Esophagus muscularis mucosa (tissue), 4 donors: ENCODE results near the gene DEPP1. TPM values are rescaled to one million over a fixed set of nuclear protein-coding genes. Genes with fewer than 3 reads are reported as not detected.

Experiments
- DNase-seq: peaks from one replicate; pipeline ENCODE4 v3.0.0-alpha.2; 2017; ENCODE audit errors: extremely low spot score
- H3K27ac ChIP-seq, 4 donors: fragments of 200-600 bp; sonication (generic); replicated peaks in 1 of 4; 1 replicate in 3 of 4; 2 replicates in 1 of 4; pipeline ENCODE4 v1.5.1; 2016 to 2019; ENCODE audit warnings: mild to moderate bottlenecking in 1 of 4
- H3K27me3 ChIP-seq, 4 donors: fragments of 200-600 bp; sonication (generic); one replicate each; pipeline versions ENCODE4 v1.5.1 to v1.6.0; 2016 to 2019
- H3K36me3 ChIP-seq, 4 donors: fragments of 200-600 bp; sonication (generic); one replicate each; pipeline ENCODE4 v1.5.1; 2016 to 2019
- H3K4me1 ChIP-seq, 4 donors: fragments of 200-600 bp; sonication (generic); one replicate each; pipeline ENCODE4 v1.5.1; 2016 to 2019
- H3K4me3 ChIP-seq, 4 donors: fragments of 200-600 bp; sonication (generic); 1 replicate in 2 of 4; 2 replicates in 2 of 4; pipeline ENCODE4 v1.5.1; 2016 to 2019; ENCODE audit warnings: mild to moderate bottlenecking in 4 of 4, moderate library complexity in 1 of 4
- H3K9me3 ChIP-seq, 4 donors: fragments of 200-600 bp; sonication (generic); 1 replicate in 3 of 4; 2 replicates in 1 of 4; pipeline ENCODE4 v1.5.1; 2016 to 2019
- CTCF ChIP-seq, 3 experiments: fragments of 200-600 bp in 2 of 3; fragments of 450-650 bp in 1 of 3; sonication (generic) in 2 of 3; IDR thresholded peaks; one replicate each; pipeline ENCODE4 v1.5.1; 2017 to 2019; ENCODE audit warnings: antibody characterized with exemption in 3 of 3, mild to moderate bottlenecking in 2 of 3, moderate library complexity in 1 of 3
- EP300 ChIP-seq: sonication (generic); formaldehyde crosslinking; IDR thresholded peaks from one replicate; pipeline ENCODE4 v1.6.1; 2017; ENCODE audit warnings: antibody characterized with exemption
- POLR2A ChIP-seq: fragments of 450-650 bp; IDR thresholded peaks from one replicate; pipeline ENCODE4 v1.6.1; 2017; ENCODE audit warnings: antibody characterized with exemption, moderate library complexity, mild to moderate bottlenecking, low read depth
- POLR2AphosphoS5 ChIP-seq, 2 donors: sonication (generic); formaldehyde crosslinking; IDR thresholded peaks; one replicate each; pipeline ENCODE4 v1.6.1; 2017; ENCODE audit warnings: antibody characterized with exemption in 2 of 2
- WGBS: methylation state at CpG from one replicate; pipeline ENCODE4 v1.1.5; 2018; 5-methylcytosine and 5-hydroxymethylcytosine counted together
- intact Hi-C: fragments of 100-400 bp; cut with DNase I; formaldehyde crosslinking; loops from one replicate; pipeline ENCODE4 v1.15.1; 2023
- total RNA-seq, 4 donors: library from RNA; depleted of rRNA; stranded (reverse); fragments of >200 nt; gene quantifications; one replicate each; pipeline versions ENCODE4 v1.1.0 to v1.2.1, GENCODE V29; 2016

Gene DEPP1
- total RNA-seq, 4 donors from 2014 or later = 32.0 to 413 (median 126) TPM

GRCh38 chr10:44991571-44991970 lies 13.0 kb upstream of the DEPP1 start:
- intact Hi-C loops = no loop called here
- peaks cover 4 to 72% (median 55%) of the 10 kb centered on the region in 4 donors for H3K36me3 ChIP-seq
- H3K4me3 ChIP-seq = no peak overlapping the region
- no peaks in the 10 kb centered on the region for H3K27me3 ChIP-seq
- 61% methylated on average over 5 of the region's 5 CpGs for WGBS
- TF ChIP-seq CTCF (IDR thresholded peaks at IDR 0.05) = no peak
- TF ChIP-seq POLR2AphosphoS5 (IDR thresholded peaks at IDR 0.05) = no peak
- no peak for TF ChIP-seq POLR2A
- TF ChIP-seq EP300 = no peak
- H3K9me3 ChIP-seq = no peaks in the 10 kb centered on the region
- DNase-seq = no peak
- H3K27ac ChIP-seq = peak overlapping the region; percentile 5 to 95 (median 70)
- H3K4me1 ChIP-seq = peaks cover 63 to 77% (median 68%) of the 10 kb centered on the region in 4 donors

- Histone ChIP-seq H3K9me3 (no peaks in the 10 kb centered on the region), H3K36me3 (peaks cover 4 to 78% (median 55%) of the 10 kb centered on the region in 4 donors), H3K4me3 (no peak overlapping the region), H3K4me1 (peaks cover 61 to 76% (median 67%) of the 10 kb centered on the region in 4 donors), H3K27me3 (no peaks in the 10 kb centered on the region), H3K27ac (peak overlapping the region in 3 of 4 donors; percentile 30 to 92 (median 48))
- intact Hi-C loops = no loop called here
- DNase-seq = no peak
- no peak for TF ChIP-seq CTCF (IDR thresholded peaks at IDR 0.05)
- no peak for TF ChIP-seq POLR2AphosphoS5 (IDR thresholded peaks at IDR 0.05)
- no peak for TF ChIP-seq EP300
- TF ChIP-seq POLR2A = no peak
- WGBS = 93% methylated on average over 6 of the region's 7 CpGs
These were observed 12.4 kb upstream of the DEPP1 start for GRCh38 chr10:44990965-44991364.

- peak overlapping the region; percentile 10 to 92 (median 39) for H3K27ac ChIP-seq
- no peaks in the 10 kb centered on the region for H3K27me3 ChIP-seq
- 38% methylated on average over 8 of the region's 8 CpGs for WGBS
- intact Hi-C loops = no loop called here
- peaks cover 61 to 75% (median 67%) of the 10 kb centered on the region in 4 donors for H3K4me1 ChIP-seq
- no peak for TF ChIP-seq EP300
- no peaks in the 10 kb centered on the region for H3K9me3 ChIP-seq
- peaks cover 4 to 84% (median 55%) of the 10 kb centered on the region in 4 donors for H3K36me3 ChIP-seq
- DNase-seq = no peak
- H3K4me3 ChIP-seq = no peak overlapping the region
These were observed 11.7 kb upstream of the DEPP1 start for GRCh38 chr10:44990302-44990655.

GRCh38 chr10:44989597-44990301 lies 11.1 kb upstream of the DEPP1 start:
- no peaks in the 10 kb centered on the region for H3K27me3 ChIP-seq
- DNase-seq = no peak
- no peak for TF ChIP-seq POLR2A
- TF ChIP-seq CTCF (IDR thresholded peaks at IDR 0.05) = no peak
- TF ChIP-seq EP300 = no peak
- no peak for TF ChIP-seq POLR2AphosphoS5 (IDR thresholded peaks at IDR 0.05)
- 83% methylated on average over 13 of the region's 14 CpGs for WGBS
- H3K4me1 ChIP-seq = peaks cover 61 to 75% (median 67%) of the 10 kb centered on the region in 4 donors
- H3K4me3 ChIP-seq = no peak overlapping the region
- intact Hi-C loops = no loop called here
- H3K36me3 ChIP-seq = peaks cover 4 to 89% (median 59%) of the 10 kb centered on the region in 4 donors
- H3K9me3 ChIP-seq = no peaks in the 10 kb centered on the region
- H3K27ac ChIP-seq = peak overlapping the region; percentile 10 to 92 (median 39)

GRCh38 chr10:44988957-44989585 lies 10.5 kb upstream of the DEPP1 start:
- DNase-seq = no peak
- H3K36me3 ChIP-seq = peaks cover 4 to 95% (median 66%) of the 10 kb centered on the region in 4 donors
- peak overlapping the region in 2 of 4 donors; percentile 30 to 92 for H3K27ac ChIP-seq
- intact Hi-C loops = no loop called here
- no peaks in the 10 kb centered on the region for H3K27me3 ChIP-seq
- H3K4me1 ChIP-seq = peaks cover 61 to 75% (median 67%) of the 10 kb centered on the region in 4 donors
- H3K9me3 ChIP-seq = no peaks in the 10 kb centered on the region
- no peak for TF ChIP-seq EP300
- no peak for TF ChIP-seq POLR2A
- TF ChIP-seq CTCF (IDR thresholded peaks at IDR 0.05) = no peak
- no peak for TF ChIP-seq POLR2AphosphoS5 (IDR thresholded peaks at IDR 0.05)
- H3K4me3 ChIP-seq = no peak overlapping the region
- 95% methylated on average over 8 of the region's 10 CpGs for WGBS
